Psoas muscle (tissue), 8 donors: ENCODE results near the gene NDUFAF4. TPM values are rescaled to one million over a fixed set of nuclear protein-coding genes. Genes with fewer than 3 reads are reported as not detected.

ENCODE experiments used
- ATAC-seq, 4 donors: fragments of 200-7000 bp; cut with Tn5 transposase; one replicate each; pipeline ENCODE4 v1.9.1; 2020; ENCODE audit warnings: moderate library complexity in 3 of 4, mild to moderate bottlenecking in 2 of 4
- DNase-seq, 2 donors: peaks; one replicate each; pipeline ENCODE4 v3.0.0-alpha.2; 2020
- H3K27ac ChIP-seq: fragments of 200-600 bp; one replicate; pipeline ENCODE4 v1.8.0; 2022
- H3K27me3 ChIP-seq, 3 donors: fragments of 200-600 bp in 1 of 3; one replicate each; pipeline versions ENCODE4 v1.6.1 to v1.8.0; 2013 to 2022; ENCODE audit warnings: low read length in 2 of 3, mild to moderate bottlenecking in 2 of 3, moderate library complexity in 1 of 3; ENCODE audit not compliant: insufficient read depth in 3 of 3
- H3K36me3 ChIP-seq, 2 donors: fragments of 200-600 bp in 1 of 2; one replicate each; pipeline versions ENCODE4 v1.6.1 to v1.8.0; 2013 to 2022; ENCODE audit warnings: low read depth in 1 of 2, mild to moderate bottlenecking in 1 of 2, moderate library complexity in 1 of 2; ENCODE audit not compliant: insufficient read depth in 1 of 2
- H3K4me1 ChIP-seq: fragments of 200-600 bp; one replicate; pipeline ENCODE4 v1.8.0; 2022
- H3K4me3 ChIP-seq: fragments of 200-600 bp; one replicate; pipeline ENCODE4 v1.8.0; 2022; ENCODE audit warnings: mild to moderate bottlenecking
- H3K9me3 ChIP-seq: fragments of 200-600 bp; one replicate; pipeline ENCODE4 v1.8.0; 2022
- CTCF ChIP-seq: fragments of 200-600 bp; IDR thresholded peaks from one replicate; pipeline ENCODE4 v1.8.0; 2022; ENCODE audit warnings: antibody characterized with exemption
- WGBS, 3 donors: extraction: QIAGEN DNeasy Blood & Tissue Kit; methylation state at CpG; one replicate each; pipeline versions ENCODE4 v1.1.6 to v1.1.7; 2013; 5-methylcytosine and 5-hydroxymethylcytosine counted together
- intact Hi-C, 2 donors: fragments of 100-400 bp; cut with DNase I; formaldehyde crosslinking; loops; one replicate each; pipeline versions ENCODE4 v1.11.0 to v1.14.2; 2022
- polyA plus RNA-seq, 3 donors: library from polyadenylated mRNA; stranded (reverse); fragments of 200-250 nt; gene quantifications; one replicate each; pipeline ENCODE4 v1.2.3, GENCODE V29; 2013
- total RNA-seq, 4 donors: library from RNA; stranded (reverse); fragmentation: NEBNext Ultra II Directional in 2 of 4; extraction: Animal tissue kit (Norgen Biotek cat#: 25700) in 2 of 4; gene quantifications; one replicate each; pipeline versions ENCODE4 v1.2.1 to v1.2.4, GENCODE V29; 2021 to 2023
- donor health status: healthy with polysubstance abuse.
- donor health status: DM: no; HTN: no; CAD: no; lungs with moderate emphysema.
- donor health status: Bipolar disorder and iron deficiency.
- donor health status: healthy.
- donor health status: DM: yes; HTN: yes; CAD: no.
- donor health status: DM: no; HTN: no; CAD: no.
- donor health status: DM: no; HTN: no; CAD: no.
- donor health status: DM: yes; HTN: yes; CAD: no.

NDUFAF4 gene
- total and polyA plus RNA-seq, 7 donors: 61.3 to 130 (median 75.7) TPM

- Histone ChIP-seq H3K36me3 (no peaks in the 10 kb centered on the region), H3K27me3 (peaks cover 0 to 3% (median 0%) of the 10 kb centered on the region in 3 donors), H3K4me3 (no peak overlapping the region), H3K4me1 (no peaks in the 10 kb centered on the region), H3K9me3 (no peaks in the 10 kb centered on the region), H3K27ac (no peak overlapping the region)
- 38 to 44% (median 38%) methylated on average over 2 of the region's 2 CpGs for WGBS, 3 donors
- intact Hi-C loops: no loop called here
- no peak for TF ChIP-seq CTCF
- no peak for ATAC-seq
- no peak for DNase-seq
Measured at GRCh38 chr6:96929741-96930140, 32.0 kb upstream of the NDUFAF4 start.

- Histone ChIP-seq H3K27me3 (peaks cover 0 to 3% (median 0%) of the 10 kb centered on the region in 3 donors), H3K4me1 (no peaks in the 10 kb centered on the region), H3K27ac (no peak overlapping the region), H3K9me3 (no peaks in the 10 kb centered on the region), H3K4me3 (no peak overlapping the region), H3K36me3 (no peaks in the 10 kb centered on the region)
- DNase-seq (no peak), ATAC-seq (no peak)
- 80 to 83% (median 80%) methylated on average over 4 of the region's 4 CpGs for WGBS, 3 donors
- intact Hi-C loops: no loop called here
- TF ChIP-seq CTCF: no peak
Measured at GRCh38 chr6:96927660-96928059, 30.0 kb upstream of the NDUFAF4 start.

- Histone ChIP-seq H3K4me1 (no peaks in the 10 kb centered on the region), H3K4me3 (no peak overlapping the region), H3K27ac (no peak overlapping the region), H3K36me3 (no peaks in the 10 kb centered on the region), H3K27me3 (peaks cover 0 to 3% (median 0%) of the 10 kb centered on the region in 3 donors), H3K9me3 (no peaks in the 10 kb centered on the region)
- ATAC-seq (no peak), DNase-seq (no peak)
- no peak for TF ChIP-seq CTCF
- WGBS, 3 donors: 40 to 53% (median 49%) methylated on average over 3 of the region's 3 CpGs
- intact Hi-C loops: no loop called here
Measured at GRCh38 chr6:96926425-96926824, 28.7 kb upstream of the NDUFAF4 start.

- intact Hi-C loops: no loop called here
- no peaks in the 10 kb centered on the region for H3K4me1 ChIP-seq
- 30 to 35% (median 32%) methylated on average over 8 of the region's 8 CpGs for WGBS, 3 donors
- no peak for TF ChIP-seq CTCF
- no peaks in the 10 kb centered on the region for H3K9me3 ChIP-seq
- ATAC-seq: no peak
- H3K27ac ChIP-seq: no peak overlapping the region
- H3K36me3 ChIP-seq: no peaks in the 10 kb centered on the region
- no peak for DNase-seq
- peaks cover 0 to 3% (median 0%) of the 10 kb centered on the region in 3 donors for H3K27me3 ChIP-seq
- H3K4me3 ChIP-seq: peak overlapping the region; percentile 76
Measured at GRCh38 chr6:96925290-96925687, 27.6 kb upstream of the NDUFAF4 start.

- DNase-seq: no peak
- peak; percentile 73 to 87 (median 81) for ATAC-seq
- H3K9me3 ChIP-seq: no peaks in the 10 kb centered on the region
- no peaks in the 10 kb centered on the region for H3K36me3 ChIP-seq
- 4 to 9% (median 6%) methylated on average over 18 to 34 of the region's 34 CpGs for WGBS, 3 donors
- no peaks in the 10 kb centered on the region for H3K4me1 ChIP-seq
- intact Hi-C loops: no loop called here
- H3K27me3 ChIP-seq: peaks cover 0 to 3% (median 0%) of the 10 kb centered on the region in 3 donors
- peak overlapping the region; percentile 79 for H3K27ac ChIP-seq
- TF ChIP-seq CTCF: no peak
- peak overlapping the region; percentile 76 for H3K4me3 ChIP-seq
Measured at GRCh38 chr6:96923871-96924493, 26.3 kb upstream of the NDUFAF4 start.
